AG04450 (cell line): Measurements from ENCODE around the gene TNFRSF18. TPM values are rescaled to one million over a fixed set of nuclear protein-coding genes. Genes with fewer than 3 reads are reported as not detected.
A peak's percentile ranks its signal among the peaks of the same experiment; 100 is the strongest.

Experiments
- CTCF ChIA-PET: fragments of 300-600, 350-600 bp; formaldehyde crosslinking; extraction: SDS; loops from one replicate; lab custom pipeline; 2022; ENCODE audit warnings: antibody characterized with exemption, inconsistent platforms; lab: Charles Lee
- POLR2A ChIA-PET: fragments of 350-600 bp; formaldehyde crosslinking; extraction: SDS; loops from one replicate; lab custom pipeline; 2021; ENCODE audit warnings: antibody characterized with exemption, inconsistent platforms; lab: Yijun Ruan, JAX
- DNase-seq: peaks from one replicate; pipeline ENCODE4 v3.0.0-alpha.2; 2011; ENCODE audit warnings: low read depth, low spot score
- H3K27ac ChIP-seq: one replicate; pipeline ENCODE4 v1.5.1; 2012; ENCODE audit warnings: low read depth, low read length, control low read depth
- H3K27me3 ChIP-seq: one replicate; pipeline ENCODE4 v1.6.0; 2012; ENCODE audit warnings: low read length; ENCODE audit not compliant: control insufficient read depth, insufficient read depth
- H3K4me3 ChIP-seq: 2 replicates; pipeline ENCODE4 v1.5.1; 2011; ENCODE audit warnings: mild to moderate bottlenecking, low read depth, low read length, control low read depth
- H3K9me3 ChIP-seq: 2 replicates; pipeline ENCODE4 v1.5.1; 2012; ENCODE audit warnings: low read length; ENCODE audit not compliant: control insufficient read depth, insufficient read depth
- CTCF ChIP-seq: IDR thresholded peaks from 2 replicates; pipeline ENCODE4 v1.5.1; 2011; ENCODE audit warnings: low read depth, low read length, control low read depth, inconsistent platforms
- polyA plus RNA-seq: library from polyadenylated mRNA; depleted of rRNA; stranded (reverse); fragments of >200 nt; gene quantifications from 2 replicates; pipeline ENCODE4 v1.2.3, GENCODE V29; 2011

The TNFRSF18 gene
- polyA plus RNA-seq, 1 experiment = 1.0 TPM

- ChIA-PET POLR2A (no interaction called here), CTCF (no interaction called here)
- Histone ChIP-seq H3K4me3 (no peak overlapping the region), H3K27ac (no peak overlapping the region), H3K27me3 (peaks cover 2% of the 10 kb centered on the region), H3K9me3 (peaks cover 14% of the 10 kb centered on the region)
- no peak for TF ChIP-seq CTCF
- DNase-seq = peak; percentile 29
Observed at GRCh38 chr1:1187938-1188337, 18.5 kb downstream of the TNFRSF18 start.

- TF ChIP-seq CTCF = no peak
- no peak overlapping the region for H3K4me3 ChIP-seq
- POLR2A ChIA-PET = no interaction called here
- peaks cover 2% of the 10 kb centered on the region for H3K27me3 ChIP-seq
- H3K9me3 ChIP-seq = peaks cover 8% of the 10 kb centered on the region; the same call in 1 of the 2 replicates
- no peak for DNase-seq
- CTCF ChIA-PET = no interaction called here
- no peak overlapping the region for H3K27ac ChIP-seq
Observed at GRCh38 chr1:1185101-1185765, 21.2 kb downstream of the TNFRSF18 start.

GRCh38 chr1:1183833-1184775 is 22.3 kb downstream of the TNFRSF18 start:
- DNase-seq = no peak
- TF ChIP-seq CTCF = no peak
- Histone ChIP-seq H3K4me3 (no peak overlapping the region), H3K27ac (no peak overlapping the region), H3K27me3 (peaks cover 2% of the 10 kb centered on the region), H3K9me3 (peaks cover 8% of the 10 kb centered on the region; the same call in 1 of the 2 replicates)
- ChIA-PET CTCF (no interaction called here), POLR2A (no interaction called here)

GRCh38 chr1:1183221-1183747 is 23.1 kb downstream of the TNFRSF18 start:
- TF ChIP-seq CTCF = no peak
- DNase-seq = no peak
- no peak overlapping the region for H3K4me3 ChIP-seq
- CTCF ChIA-PET = no interaction called here
- POLR2A ChIA-PET = no interaction called here
- peaks cover 8% of the 10 kb centered on the region; the same call in 1 of the 2 replicates for H3K9me3 ChIP-seq
- H3K27ac ChIP-seq = no peak overlapping the region
- H3K27me3 ChIP-seq = peaks cover 2% of the 10 kb centered on the region
